C1 segment of cervical spinal cord (tissue), 14 donors: ENCODE measurements around the gene CRNN.

Experiments used
- DNase-seq, 14 donors: peaks; one replicate each; lab custom pipeline; 2025; lab: John Stamatoyannopoulos, UW

The CRNN gene

DNA sequence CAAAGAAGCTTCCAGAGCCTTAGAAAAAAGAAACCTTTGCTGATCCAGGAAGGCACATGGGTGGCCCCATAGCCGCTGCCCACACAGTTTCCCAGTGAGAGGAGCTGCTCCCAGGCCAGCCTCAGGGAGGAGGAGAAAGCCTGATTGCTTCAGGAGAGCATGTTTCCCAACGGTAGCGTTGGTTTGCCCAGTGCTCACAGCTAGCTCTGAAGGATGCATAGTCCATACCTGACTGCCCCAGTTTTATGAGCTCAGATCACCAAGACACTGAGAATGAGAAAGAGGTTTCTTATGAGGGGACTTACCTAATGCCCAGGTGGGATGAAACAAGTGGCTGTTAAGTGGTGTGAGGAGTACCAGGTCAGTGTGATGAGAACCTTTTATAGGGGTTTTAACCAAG is at the start of gene CRNN:
CRNN (minus strand) TSS at position 355 of the 400 bp plus-strand sequence. CDS start 2,030 bp downstream, outside the sequence.
- DNase-seq = no peak

DNA sequence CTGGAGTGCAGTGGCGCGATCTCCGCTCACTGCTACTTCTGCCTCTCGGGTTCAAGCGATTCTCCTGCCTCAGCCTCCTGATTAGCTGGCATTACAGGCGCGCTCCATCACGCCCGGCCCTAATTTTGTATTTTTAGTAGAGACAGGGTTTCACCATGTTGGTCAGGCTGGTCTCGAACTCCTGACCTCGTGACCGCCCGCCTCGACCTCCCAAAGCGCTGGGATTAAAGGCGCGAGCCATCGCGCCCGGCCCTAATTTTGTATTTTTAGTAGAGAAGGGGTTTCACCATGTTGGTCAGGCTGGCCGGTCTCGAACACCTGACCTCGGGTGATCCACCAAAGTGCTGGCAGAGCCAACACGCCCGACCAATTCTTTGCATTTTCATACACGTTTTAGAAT is 48.6 kb upstream of the CRNN start:
- DNase-seq = no peak

DNA sequence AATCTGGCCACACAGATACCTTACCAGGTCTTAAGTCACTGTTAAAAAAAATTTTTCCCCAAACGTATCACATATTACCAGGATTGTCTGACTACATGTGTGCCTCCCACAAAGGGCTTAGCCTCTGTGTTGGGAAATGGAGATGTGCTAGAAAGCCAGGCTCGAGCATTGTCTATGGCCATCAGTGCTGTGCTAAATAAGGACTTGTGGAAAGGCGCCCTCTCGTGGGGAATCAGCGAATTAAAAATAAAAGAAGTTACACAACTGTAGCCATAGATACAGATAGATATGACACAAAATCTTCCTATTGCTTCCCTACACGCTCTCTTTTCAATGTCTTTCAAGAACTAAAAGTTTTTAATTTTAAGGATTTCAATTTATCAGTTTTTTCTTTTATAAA is 47.5 kb upstream of the CRNN start:
- peak in 3 of 14 donors; percentile 0 to 7 (median 7) for DNase-seq

DNA sequence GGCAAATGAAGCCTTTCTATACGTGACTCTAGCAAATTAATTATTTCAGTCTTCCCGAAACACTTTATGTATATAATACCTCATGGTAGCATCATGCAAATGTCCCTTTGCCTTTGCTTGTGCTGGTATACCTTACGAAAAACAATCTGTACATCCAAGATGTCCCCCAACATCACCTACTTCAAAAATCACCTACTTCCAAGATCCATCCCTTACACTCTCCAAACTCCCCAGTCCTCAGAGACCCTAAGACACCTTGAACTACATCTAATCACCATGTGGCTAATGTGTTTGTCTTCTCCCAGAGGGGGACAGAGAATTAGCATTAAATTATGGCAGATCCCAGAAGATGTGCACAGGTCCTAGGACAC is 46.5 kb upstream of the CRNN start:
- DNase-seq = no peak

DNA sequence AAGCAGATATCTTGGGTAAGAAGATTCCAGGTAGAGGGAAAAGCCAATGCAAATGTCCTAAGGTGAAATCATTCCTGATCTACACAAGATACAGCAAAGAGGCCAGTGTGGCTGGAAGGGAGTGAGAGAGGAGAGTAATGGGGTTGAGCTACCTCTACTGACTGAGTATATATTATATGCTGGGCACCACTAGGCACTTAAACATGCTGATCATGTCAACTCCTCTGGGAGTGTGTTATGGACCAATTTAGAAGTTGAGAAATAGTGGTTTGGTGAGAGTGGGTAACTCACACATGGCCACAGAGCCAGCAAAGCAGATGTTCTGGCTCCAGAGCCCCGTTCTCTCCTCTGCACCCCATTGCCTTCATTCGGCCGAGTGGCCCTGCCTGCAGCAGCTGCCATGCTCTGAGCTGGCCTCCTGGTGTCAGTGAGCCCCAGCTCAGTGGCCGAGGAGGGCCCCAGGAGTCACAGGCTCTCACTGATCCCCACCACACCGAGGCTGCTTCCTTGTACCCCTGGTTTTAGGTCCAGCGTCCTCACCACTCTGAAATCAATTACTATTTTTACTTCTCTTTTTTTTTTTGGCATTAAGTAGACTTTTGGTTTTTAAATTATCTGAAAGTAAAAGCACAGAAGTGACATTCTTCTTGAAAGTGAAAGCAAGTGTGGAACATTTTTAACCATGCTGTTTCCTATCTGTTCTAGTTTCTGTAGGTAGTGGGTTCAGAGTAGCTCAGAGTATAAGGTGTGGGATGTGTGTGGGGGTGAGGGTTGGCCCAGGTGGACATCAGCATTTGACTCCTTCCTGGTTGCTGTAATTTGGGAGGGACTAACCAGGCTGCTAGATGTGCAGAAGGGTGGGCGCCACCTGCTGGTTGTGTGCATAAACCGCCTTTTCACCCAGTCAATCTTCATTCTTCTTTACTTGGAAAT is 45.8 kb upstream of the CRNN start:
- peak in 8 of 14 donors; percentile 12 to 49 (median 29) for DNase-seq

DNA sequence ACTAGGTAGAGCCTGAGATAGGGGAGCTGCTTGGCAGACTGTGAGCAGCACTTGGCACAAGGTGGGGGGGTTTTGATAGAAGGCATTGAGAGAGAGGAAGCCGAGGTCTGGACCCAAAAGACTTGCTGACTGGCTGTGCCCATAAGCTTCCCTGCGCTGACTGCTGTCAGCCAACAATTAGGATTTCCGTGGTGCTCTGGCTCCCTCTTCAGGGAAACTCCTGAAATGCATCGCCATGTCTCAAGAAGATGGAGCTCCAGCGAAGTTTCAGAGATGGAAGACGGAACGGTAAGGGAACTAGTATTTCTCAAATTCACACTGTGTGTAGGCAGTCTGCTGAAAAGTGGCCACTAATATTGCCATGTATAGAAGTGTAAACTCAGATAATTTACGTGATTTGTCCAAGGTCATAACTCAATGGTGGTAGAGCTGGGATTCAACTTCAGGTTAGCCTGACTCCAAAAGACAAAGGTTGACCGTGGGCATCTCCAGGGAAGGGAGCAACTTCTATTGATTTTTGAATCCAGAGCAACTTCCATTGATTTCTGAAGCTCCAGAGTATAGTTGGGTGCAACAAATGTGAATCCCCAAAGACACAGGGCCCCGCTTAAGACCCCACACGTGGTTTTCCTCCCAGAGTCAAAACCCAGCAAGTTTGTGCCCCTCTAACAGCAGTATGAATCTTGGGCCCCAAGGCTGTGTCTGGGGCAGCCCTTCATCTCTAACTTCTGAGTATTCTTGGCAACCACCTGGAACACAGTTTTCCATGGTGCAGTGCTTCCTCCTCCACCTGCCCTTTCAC is 44.5 kb upstream of the CRNN start:
- DNase-seq = peak in 12 of 14 donors; percentile 2 to 77 (median 39)

DNA sequence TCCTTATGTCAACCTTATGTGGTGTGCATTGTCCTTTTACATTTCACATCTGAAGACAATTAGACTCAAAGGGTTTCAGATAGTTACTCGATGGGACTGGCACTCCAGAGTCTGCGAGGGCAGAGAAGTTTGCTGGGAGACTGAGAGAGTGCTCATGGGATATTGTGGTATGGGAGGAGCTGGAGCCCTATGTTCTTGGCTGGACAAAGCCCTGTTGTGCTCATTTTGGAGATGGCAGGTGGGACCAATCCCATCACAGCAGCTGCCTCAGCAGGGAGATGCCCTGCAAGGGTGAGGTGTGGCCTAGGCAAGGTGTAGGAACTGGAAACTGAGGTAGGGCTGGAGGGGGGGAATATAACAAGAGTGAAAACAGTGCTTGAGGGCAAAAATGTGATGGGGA is 43.5 kb upstream of the CRNN start:
- no peak for DNase-seq

DNA sequence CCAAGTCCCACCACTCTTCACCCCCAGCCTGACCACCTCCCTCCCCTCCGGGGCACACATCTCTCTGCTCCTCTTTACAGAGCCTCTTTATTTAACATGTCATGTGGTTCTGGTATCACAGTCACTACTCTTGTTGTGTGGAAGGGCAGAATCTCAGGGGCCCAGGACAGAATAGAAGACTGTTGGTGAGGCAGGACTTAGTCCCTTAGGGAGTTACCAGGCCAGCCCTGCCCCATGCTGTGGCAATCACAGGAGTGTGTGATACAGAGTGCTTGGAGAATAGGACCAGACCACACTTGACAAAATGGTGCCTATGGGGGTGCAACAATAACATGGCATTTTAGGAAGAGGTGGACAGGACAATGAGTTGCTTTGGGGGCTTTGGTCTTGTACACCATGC is 43.0 kb upstream of the CRNN start:
- no peak for DNase-seq

DNA sequence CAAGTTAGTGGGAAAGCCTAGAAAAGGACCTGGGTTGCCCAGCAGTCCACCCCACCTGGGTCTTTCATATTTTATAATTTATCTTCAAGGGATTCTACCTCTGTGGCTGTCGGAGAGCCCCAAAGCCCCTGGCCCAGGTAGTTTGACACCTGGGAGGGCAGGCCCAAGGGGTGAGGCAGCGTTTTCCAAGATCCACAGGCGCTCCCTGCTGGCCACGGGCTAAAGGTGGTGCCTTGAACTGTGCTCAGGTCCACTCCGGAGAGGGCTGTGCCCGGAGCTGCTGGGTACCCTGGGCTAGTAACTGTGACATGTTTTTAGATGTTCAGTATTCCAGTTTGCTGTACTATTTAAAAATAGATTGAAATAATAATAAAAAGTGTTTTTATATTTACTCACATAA is 37.2 kb upstream of the CRNN start:
- DNase-seq = no peak

DNA sequence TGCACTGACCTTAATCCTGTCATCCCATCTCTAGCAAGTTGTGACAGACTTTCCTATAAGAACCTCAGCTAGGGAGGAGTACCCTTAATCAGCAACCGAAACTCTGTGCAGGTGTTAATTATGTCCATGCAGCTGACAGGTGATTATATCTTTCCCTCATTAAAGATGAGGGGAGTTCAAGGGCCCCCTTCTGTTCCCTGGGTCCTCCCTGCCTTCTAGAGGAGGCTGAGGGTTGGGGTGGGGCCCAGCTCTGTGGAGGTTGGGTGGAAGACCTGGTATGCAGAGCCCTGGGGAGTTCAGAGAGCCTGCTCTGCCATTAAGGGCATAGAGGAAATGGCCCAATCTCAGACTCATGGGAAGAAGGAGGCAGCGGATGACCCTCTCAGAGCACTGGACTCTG is 35.6 kb upstream of the CRNN start:
- no peak for DNase-seq

DNA sequence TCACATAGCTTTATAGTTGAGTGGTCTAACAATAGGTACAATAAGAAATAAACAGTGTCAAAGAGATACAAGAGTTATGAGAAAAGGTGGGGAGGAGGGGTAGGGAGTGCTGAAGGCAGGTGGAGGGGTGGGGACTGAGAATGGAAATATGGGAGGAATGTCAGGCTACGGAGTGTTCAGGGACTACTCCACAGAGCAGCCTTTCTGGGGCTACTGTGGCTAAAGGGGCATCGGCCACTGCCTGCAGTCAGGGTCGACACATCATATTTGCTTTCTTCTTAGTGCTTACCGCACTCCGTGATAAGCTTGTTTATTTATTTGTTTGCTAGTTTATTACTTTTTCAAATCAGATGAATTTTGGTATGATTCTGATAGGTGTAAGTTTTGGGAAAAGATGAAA is 34.4 kb upstream of the CRNN start:
- DNase-seq = no peak

DNA sequence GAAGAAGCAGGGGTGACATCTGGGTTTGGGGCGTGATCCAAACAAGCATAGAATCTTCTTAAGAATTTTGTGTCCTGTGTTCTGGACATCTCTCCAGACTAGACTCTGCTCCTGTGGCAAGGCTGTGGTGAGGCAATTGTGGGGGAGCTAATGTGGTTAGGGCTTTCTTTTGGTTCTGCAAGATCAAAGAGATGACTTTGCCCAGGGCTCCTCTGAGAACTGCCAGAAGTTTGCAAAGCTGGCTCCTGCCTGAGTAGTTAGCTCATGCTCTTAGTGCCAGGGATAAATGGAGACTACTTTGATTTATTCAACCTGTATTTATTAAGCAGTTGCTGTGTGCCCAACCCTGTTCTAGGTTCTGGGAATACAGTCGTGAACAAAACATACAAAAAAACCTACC is 34.0 kb upstream of the CRNN start:
- no peak for DNase-seq

DNA sequence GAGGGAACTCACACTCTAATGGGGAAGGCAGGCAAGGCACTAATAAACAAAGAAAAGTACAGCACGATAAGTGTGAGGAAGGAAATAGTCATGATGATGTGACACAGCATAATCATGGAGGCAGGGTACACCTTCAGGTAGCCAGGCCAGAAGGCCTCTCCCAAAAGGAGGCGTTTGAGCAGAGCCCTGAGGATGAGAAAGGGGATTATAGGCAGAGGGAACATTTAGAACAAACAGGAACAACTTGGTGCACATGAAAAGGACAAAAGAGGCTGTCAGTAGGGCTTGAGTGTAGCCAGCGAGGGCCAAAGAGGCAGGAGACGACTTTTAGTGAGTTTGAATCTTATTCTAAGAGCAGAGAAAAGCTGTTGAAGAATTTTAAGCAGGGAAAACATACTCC is 33.4 kb upstream of the CRNN start:
- no peak for DNase-seq

DNA sequence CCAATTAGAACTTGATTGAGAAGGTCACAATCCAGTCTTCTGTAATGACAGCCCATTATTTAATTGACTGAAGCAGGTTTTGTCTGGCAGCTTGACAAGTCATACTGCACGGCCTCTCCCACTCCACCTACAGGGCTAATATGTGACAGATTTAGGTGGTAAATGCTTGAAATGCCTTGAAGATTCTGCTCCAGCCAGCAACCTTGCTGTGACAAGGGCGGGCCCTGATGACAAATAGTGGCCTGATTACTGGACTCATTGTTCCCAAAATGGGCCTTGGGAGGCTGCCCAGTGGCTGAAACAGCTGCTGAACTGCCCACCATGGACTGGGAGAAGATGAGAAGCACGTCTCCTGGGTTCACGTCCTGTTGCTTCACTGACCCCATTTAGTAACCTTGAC is 30.0 kb upstream of the CRNN start:
- peak in 1 of 14 donors; percentile 15 for DNase-seq

DNA sequence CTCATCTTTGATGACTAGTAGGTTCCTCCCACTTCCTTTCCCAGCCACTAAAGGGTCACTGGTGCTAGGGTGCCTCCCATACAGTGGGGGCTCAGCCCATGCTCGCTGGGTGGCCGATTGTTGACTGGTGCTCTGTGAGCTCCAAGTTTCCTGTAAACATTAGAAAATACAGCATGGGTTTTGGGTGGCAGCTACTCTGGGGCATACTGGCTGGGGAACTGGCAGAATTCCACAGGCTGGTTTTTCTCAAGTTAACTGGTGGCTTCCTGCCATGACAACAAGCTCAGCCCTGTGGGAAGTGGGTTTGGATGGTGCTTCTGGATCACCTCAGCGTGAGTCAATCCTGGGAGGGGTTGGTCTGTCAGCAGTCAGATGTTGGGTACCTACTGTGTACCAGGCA is 28.7 kb upstream of the CRNN start:
- DNase-seq = no peak

DNA sequence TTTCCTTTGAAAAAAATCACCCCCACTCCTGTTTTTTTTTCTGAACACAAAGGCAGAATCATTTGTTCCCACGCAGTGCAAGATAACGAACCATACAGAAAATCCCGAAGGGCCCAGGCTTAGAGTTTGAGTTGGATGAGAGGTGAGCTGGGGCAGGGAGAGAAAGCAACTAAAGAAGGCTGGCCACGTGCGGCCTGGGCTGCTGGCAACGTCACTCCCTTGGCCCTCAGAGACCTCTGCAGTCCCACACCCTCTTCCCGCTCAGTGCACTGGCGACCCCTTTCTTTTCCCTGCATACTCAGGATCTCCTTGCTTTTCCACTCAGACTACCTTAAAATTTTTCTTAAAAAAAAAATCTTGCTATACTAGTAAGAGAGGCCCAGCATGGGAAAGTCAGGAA is 28.2 kb upstream of the CRNN start:
- DNase-seq = no peak

DNA sequence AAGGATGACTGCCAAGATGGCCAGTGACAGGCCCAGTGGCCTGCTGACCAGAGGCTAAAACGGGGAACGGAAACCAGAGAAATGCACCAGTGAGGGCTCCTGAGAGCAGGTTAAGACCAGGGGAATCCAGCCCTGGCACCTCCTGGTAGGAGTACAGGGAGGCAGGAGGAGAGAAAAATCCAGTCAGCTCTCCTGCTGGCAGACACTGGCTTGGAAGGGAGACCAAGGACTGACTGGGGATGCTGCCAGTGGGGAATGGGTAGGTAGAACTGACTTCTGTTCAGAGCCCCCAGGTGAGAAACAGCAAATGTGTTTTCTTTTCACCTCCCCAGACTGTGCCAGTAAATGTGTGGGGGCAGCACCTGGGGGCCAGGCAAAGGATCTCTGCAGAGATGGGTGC is 27.7 kb upstream of the CRNN start:
- no peak for DNase-seq

DNA sequence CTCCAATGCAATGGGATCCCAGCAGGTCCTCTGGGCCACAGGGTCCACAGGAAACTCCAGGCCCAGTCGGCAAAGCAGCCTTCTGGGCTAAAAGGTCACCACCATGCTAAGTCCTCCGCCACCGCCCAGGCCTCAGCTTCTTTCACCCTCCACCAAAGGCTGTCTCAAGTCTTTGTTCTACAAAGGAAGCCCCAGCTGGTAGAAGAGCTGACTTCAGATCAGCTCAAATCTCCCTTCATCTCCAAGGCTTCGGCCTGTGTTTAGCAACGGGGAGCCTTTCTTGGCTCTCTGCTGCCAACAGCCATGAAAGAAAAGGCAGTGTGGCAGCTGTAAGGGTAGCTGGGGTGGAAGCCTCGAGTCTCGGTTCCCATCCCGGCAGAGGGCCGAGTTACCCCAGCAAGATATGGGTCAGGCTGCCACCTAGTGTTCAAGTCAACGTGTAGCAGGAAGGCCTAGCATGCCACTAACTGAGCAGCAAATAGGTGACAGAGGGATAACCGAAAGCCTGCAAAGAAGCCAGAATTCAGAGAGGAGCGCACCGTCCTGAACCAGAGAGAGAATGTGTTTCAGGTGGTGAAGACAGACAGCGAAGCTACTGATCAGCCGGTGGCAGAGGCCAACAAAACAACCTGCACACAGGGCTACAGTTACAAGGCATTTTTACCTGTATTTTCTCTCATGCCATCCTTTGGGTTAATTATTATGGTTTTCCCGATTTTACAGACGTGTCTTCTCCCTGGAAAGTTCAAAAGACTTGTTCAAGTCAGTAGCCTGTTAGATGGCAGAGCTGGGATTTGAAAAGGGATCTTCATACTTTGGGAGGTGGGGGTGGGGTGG is 26.8 kb upstream of the CRNN start:
- DNase-seq = peak in 10 of 14 donors; percentile 2 to 66 (median 35)

DNA sequence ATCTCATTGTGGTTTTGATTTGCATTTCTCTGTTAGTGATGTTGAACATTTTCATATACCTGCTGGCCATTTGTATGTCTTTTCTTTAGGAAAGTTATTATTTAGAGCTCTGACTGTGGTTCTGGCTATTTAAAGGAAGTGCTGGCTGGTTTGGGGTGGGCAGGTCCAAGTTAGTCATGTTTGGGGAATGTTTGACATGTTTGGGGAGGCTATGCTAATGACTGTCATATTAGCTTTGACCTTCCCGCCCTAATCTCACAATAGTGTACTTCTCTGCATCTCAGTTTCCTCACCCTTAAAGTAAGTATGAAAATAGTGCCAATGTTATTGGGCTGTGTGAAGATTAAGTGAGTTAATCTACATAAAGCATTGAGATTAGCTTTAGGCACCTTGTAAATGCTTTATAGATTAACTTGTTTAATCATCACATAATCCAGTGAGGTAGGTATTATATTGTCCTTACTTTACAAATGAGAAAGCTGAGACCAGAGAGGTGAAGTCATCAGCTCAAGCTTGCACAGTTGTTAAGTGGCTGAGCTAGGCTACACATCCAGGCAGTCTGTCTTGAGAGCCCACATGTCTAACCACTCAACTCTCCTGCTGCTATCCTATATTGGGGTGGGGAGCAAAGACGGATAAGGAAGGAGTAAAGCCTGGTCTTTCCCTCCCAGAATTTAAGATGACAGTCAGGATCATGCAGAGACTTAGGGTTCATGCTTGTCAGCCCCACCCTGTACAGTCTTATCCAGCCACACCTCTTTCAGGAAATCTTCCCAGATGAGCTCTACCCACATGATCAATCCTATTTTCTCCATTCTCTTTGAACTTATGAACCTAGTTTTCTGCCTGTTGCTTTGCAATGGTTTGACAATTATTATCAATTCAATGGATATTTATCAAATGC is 22.8 kb upstream of the CRNN start:
- DNase-seq = no peak

DNA sequence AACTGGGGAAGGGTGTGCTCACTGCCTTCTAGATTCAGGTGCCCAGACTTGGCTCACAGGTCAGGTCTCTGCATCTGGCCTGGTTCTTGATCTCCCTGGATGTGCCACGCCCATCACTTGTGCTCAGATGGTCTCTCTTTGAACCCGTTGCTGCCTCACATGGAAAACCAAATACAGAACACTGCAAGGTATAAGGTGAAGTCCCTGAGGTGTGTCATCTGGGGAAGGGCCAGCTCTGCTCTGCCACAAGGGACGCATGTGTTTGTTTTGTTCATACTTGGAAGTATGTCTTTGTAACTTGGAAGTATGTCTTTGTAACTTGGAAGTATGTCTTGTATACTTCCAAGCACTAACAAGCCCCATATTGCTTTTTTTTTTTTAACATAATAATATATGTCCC is 13.4 kb upstream of the CRNN start:
- no peak for DNase-seq

DNA sequence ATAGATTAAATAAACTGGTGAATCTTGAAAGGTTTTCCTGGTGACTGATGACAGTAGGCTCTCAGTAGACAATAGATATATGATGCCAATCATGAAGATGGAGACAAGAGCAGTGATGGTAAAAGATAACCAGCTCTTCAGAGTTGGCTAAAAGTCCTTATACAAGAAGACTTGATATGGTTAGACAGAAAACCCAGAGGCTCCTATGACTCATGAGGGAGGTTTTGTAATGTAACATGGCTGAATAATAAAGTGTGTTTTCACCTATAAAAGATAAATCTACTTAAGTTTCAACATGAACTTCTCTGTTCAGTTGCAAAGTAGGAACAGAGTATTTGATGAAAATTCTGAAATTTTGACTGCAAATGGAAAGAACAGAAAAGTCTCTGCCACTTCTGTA is 12.7 kb upstream of the CRNN start:
- no peak for DNase-seq
